Keratinocyte (primary cell): ENCODE measurements around the gene ECM2. TPM values are rescaled to one million over a fixed set of nuclear protein-coding genes. Genes with fewer than 3 reads are reported as not detected.
A peak's percentile ranks its signal among the peaks of the same experiment; 100 is the strongest.

Source experiments
- DNase-seq: peaks from one replicate; pipeline ENCODE4 v3.0.0-alpha.2; 2011; ENCODE audit warnings: low read depth, missing footprints, low spot score
- FAIRE-seq: peaks from 2 replicates; lab custom pipeline; 2011; peaks lifted over from hg19 to GRCh38; lab: Jason Lieb, UNC
- H2AFZ ChIP-seq: 2 replicates; pipeline ENCODE4 v1.6.0; 2012; ENCODE audit warnings: low read length, control low read depth, inconsistent platforms; ENCODE audit not compliant: control insufficient read depth
- H3K27ac ChIP-seq: 2 replicates; pipeline ENCODE4 v1.5.1; 2011; ENCODE audit warnings: low read length; ENCODE audit not compliant: control insufficient read depth, insufficient read depth
- H3K27me3 ChIP-seq: 3 replicates; pipeline ENCODE4 v1.6.0; 2011; ENCODE audit warnings: low read length; ENCODE audit not compliant: control insufficient read depth, insufficient read depth; ENCODE audit errors: extremely low read depth
- H3K36me3 ChIP-seq, 2 experiments: 2 replicates in 1 of 2; 3 replicates in 1 of 2; pipeline ENCODE4 v1.5.1; 2011; ENCODE audit warnings: low read length in 2 of 2, mild to moderate bottlenecking in 1 of 2; ENCODE audit not compliant: control insufficient read depth in 2 of 2, insufficient read depth in 2 of 2; ENCODE audit errors: extremely low read depth in 1 of 2
- H3K4me1 ChIP-seq: 3 replicates; pipeline ENCODE4 v1.5.1; 2011; ENCODE audit warnings: low read length; ENCODE audit not compliant: control insufficient read depth, insufficient read depth; ENCODE audit errors: extremely low read depth
- H3K4me2 ChIP-seq: 3 replicates; pipeline ENCODE4 v1.6.0; 2011; ENCODE audit warnings: low read depth, low read length; ENCODE audit not compliant: control insufficient read depth, insufficient read depth; ENCODE audit errors: extremely low read depth
- H3K4me3 ChIP-seq, 3 experiments: fragments of 200-600 bp in 1 of 3; sonication (generic) in 1 of 3; 2 replicates in 2 of 3; 3 replicates in 1 of 3; pipeline ENCODE4 v1.5.1; 2011 to 2016; ENCODE audit warnings: low read length in 3 of 3, mild to moderate bottlenecking in 3 of 3, control low read depth in 2 of 3, inconsistent platforms in 1 of 3, low read depth in 1 of 3, mixed read lengths in 1 of 3, mixed run types in 1 of 3, moderate library complexity in 1 of 3; ENCODE audit not compliant: control insufficient read depth in 2 of 3, insufficient read depth in 2 of 3; ENCODE audit errors: extremely low read depth in 1 of 3
- H3K79me2 ChIP-seq: 2 replicates; pipeline ENCODE4 v1.6.0; 2012; ENCODE audit warnings: low read length; ENCODE audit not compliant: control insufficient read depth, insufficient read depth
- H3K9ac ChIP-seq: 3 replicates; pipeline ENCODE4 v1.6.0; 2011; ENCODE audit warnings: low read length; ENCODE audit not compliant: control insufficient read depth, insufficient read depth; ENCODE audit errors: extremely low read depth
- H3K9me1 ChIP-seq: 3 replicates; pipeline ENCODE4 v1.6.0; 2011; ENCODE audit warnings: low read length; ENCODE audit not compliant: control insufficient read depth, insufficient read depth; ENCODE audit errors: extremely low read depth
- H3K9me3 ChIP-seq: 2 replicates; pipeline ENCODE4 v1.5.1; 2012; ENCODE audit warnings: low read depth, low read length; ENCODE audit not compliant: control insufficient read depth
- H4K20me1 ChIP-seq: 3 replicates; pipeline ENCODE4 v1.6.0; 2011; ENCODE audit warnings: low read length; ENCODE audit not compliant: control insufficient read depth, insufficient read depth; ENCODE audit errors: extremely low read depth
- CTCF ChIP-seq, 3 experiments: IDR thresholded peaks in 1 of 3; conservative IDR thresholded peaks in 1 of 3; optimal IDR thresholded peaks in 1 of 3; 2 replicates in 2 of 3; 3 replicates in 1 of 3; pipeline versions ENCODE3 to v1.5.1; 2011; ENCODE audit warnings: low read length in 3 of 3, mild to moderate bottlenecking in 3 of 3, moderate library complexity in 2 of 3, control low read depth in 1 of 3, inconsistent platforms in 1 of 3; ENCODE audit not compliant: insufficient read depth in 2 of 3; ENCODE audit errors: extremely low read depth in 1 of 3
- EZH2 ChIP-seq: IDR thresholded peaks from one replicate; pipeline ENCODE4 v1.6.1; 2012; ENCODE audit warnings: inconsistent platforms, mild to moderate bottlenecking, low read length, moderate library complexity
- dilution Hi-C: fragments of 300-500 bp; cut with MboI; formaldehyde crosslinking; loops from one replicate; pipeline ENCODE4 v1.7.0; 2020; ENCODE audit warnings: low sequenced_read_pairs; ENCODE audit not compliant: extremely low pct_ligation_motif_present
- polyA plus RNA-seq, 5 experiments: library from polyadenylated mRNA; depleted of rRNA in 3 of 5; stranded (reverse) in 3 of 5; stranded (forward) in 1 of 5; unstranded in 1 of 5; fragments of >200 nt; gene quantifications; 1 replicate in 1 of 5; 2 replicates in 3 of 5; 3 replicates in 1 of 5; pipeline versions ENCODE4 v1.2.1 to v1.2.3, GENCODE V29; 2011 to 2012; ENCODE audit warnings: missing spikeins in 2 of 5, low read depth in 1 of 5, low replicate concordance in 1 of 5

ECM2 gene
- polyA plus RNA-seq, 1 donor (not counting 4 experiments of a cell fraction or from before 2014, with no cell fraction given), result 0.75 TPM

GRCh38 chr9:92504881-92505280, 30.9 kb downstream of the ECM2 start:
- H3K9me1 ChIP-seq, result no peaks in the 10 kb centered on the region
- peak overlapping the region; percentile 82 for H3K9ac ChIP-seq

GRCh38 chr9:92503156-92503555, 32.6 kb downstream of the ECM2 start:
- TF ChIP-seq CTCF (optimal IDR thresholded peaks at IDR 0.05 in 1 of 3, IDR thresholded peaks at IDR 0.05 in 1 of 3, conservative IDR thresholded peaks at IDR 0.05 in 1 of 3; ENCODE audit: extremely low read depth in 1 of 3, insufficient read depth in 2 of 3, low read length in 3 of 3) (no peak), EZH2 (no peak)
- DNase-seq (no peak), FAIRE-seq (no peak)
- H3K79me2 ChIP-seq, result no peaks in the 10 kb centered on the region
- no peak overlapping the region for H3K4me3 ChIP-seq
- H3K9me3 ChIP-seq, result no peaks in the 10 kb centered on the region
- H2AFZ ChIP-seq, result no peak overlapping the region
- no peak overlapping the region for H3K4me2 ChIP-seq
- peaks cover 46% of the 10 kb centered on the region for H3K4me1 ChIP-seq
- no peak overlapping the region for H3K27ac ChIP-seq
- H3K36me3 ChIP-seq, result no peaks in the 10 kb centered on the region
- dilution Hi-C loops, result no loop called here
- no peak overlapping the region for H3K9ac ChIP-seq
- H3K27me3 ChIP-seq, result no peaks in the 10 kb centered on the region
- H3K9me1 ChIP-seq, result no peaks in the 10 kb centered on the region
- no peaks in the 10 kb centered on the region for H4K20me1 ChIP-seq

More at GRCh38 chr9:92504881-92505280, 30.9 kb downstream of the ECM2 start:
- no peaks in the 10 kb centered on the region for H3K36me3 ChIP-seq
- H2AFZ ChIP-seq, result peak overlapping the region; percentile 65
- H3K79me2 ChIP-seq, result no peaks in the 10 kb centered on the region
- FAIRE-seq, result peak; percentile 51
- H3K4me1 ChIP-seq, result peaks cover 46% of the 10 kb centered on the region
- H4K20me1 ChIP-seq, result no peaks in the 10 kb centered on the region
- no peaks in the 10 kb centered on the region for H3K9me3 ChIP-seq
- no peak for DNase-seq
- dilution Hi-C loops, result no loop called here
- H3K27me3 ChIP-seq, result no peaks in the 10 kb centered on the region
- H3K27ac ChIP-seq, result peak overlapping the region; percentile 98
- H3K4me2 ChIP-seq, result peak overlapping the region; percentile 57
- TF ChIP-seq EZH2, result no peak
- TF ChIP-seq CTCF (optimal IDR thresholded peaks at IDR 0.05 in 1 of 3, IDR thresholded peaks at IDR 0.05 in 1 of 3, conservative IDR thresholded peaks at IDR 0.05 in 1 of 3; ENCODE audit: extremely low read depth in 1 of 3, insufficient read depth in 2 of 3, low read length in 3 of 3), result no peak
- H3K4me3 ChIP-seq, result peak overlapping the region in 1 of 3 experiments; percentile 52
